ENCODE results near the gene DPH2.

GRCh38 chr1:43968348-43968948 lies 1.4 kb upstream of the DPH2 start:
- TF ChIP-seq CTCF (conservative IDR thresholded peaks at IDR 0.05) (no peak), ZFX (IDR thresholded peaks at IDR 0.05) (no peak)
